ENCODE measurements around the gene SLC1A5. TPM values are rescaled to one million over a fixed set of nuclear protein-coding genes. Genes with fewer than 3 reads are reported as not detected.
A peak's percentile ranks its signal among the peaks of the same experiment; 100 is the strongest.

The SLC1A5 gene
- total and polyA plus RNA-seq, 8 donors = 67.2 to 172 (median 83.8) TPM

DNA sequence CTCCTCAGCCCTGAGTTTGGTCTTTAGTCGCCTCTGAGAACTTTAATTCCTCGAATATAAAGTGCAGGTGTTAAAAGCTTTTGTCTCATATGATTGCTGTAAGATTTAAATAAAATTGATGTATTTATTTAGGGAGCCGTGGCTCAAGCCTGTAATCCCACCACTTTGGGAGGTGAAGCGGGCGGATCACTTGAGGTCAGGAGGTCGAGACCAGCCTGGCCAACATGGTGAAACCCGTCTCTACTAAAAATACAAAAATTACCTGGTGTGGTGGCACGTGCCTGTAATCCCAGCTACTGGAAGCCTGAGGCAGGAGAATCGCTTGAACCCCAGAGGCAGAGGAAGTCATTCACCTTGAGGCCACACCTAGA, 559 bp upstream of the SLC1A5 start:
- ATAC-seq = no peak
- Histone ChIP-seq H3K4me3 (peak overlapping the region in 1 of 2 donors; percentile 91), H3K27me3 (no peaks in the 10 kb centered on the region), H3K4me1 (peaks cover 22 to 38% of the 10 kb centered on the region in 2 donors), H3K27ac (peak overlapping the region in 1 of 2 donors; percentile 85), H3K36me3 (peaks cover 0 to 2% of the 10 kb centered on the region in 2 donors), H3K9me3 (no peaks in the 10 kb centered on the region)
- TF ChIP-seq, protein P1, sequence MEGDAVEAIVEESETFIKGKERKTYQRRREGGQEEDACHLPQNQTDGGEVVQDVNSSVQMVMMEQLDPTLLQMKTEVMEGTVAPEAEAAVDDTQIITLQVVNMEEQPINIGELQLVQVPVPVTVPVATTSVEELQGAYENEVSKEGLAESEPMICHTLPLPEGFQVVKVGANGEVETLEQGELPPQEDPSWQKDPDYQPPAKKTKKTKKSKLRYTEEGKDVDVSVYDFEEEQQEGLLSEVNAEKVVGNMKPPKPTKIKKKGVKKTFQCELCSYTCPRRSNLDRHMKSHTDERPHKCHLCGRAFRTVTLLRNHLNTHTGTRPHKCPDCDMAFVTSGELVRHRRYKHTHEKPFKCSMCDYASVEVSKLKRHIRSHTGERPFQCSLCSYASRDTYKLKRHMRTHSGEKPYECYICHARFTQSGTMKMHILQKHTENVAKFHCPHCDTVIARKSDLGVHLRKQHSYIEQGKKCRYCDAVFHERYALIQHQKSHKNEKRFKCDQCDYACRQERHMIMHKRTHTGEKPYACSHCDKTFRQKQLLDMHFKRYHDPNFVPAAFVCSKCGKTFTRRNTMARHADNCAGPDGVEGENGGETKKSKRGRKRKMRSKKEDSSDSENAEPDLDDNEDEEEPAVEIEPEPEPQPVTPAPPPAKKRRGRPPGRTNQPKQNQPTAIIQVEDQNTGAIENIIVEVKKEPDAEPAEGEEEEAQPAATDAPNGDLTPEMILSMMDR (IDR thresholded peaks at IDR 0.05) = no peak
- intact Hi-C loops (cut with DNase I) = no loop called here
- no peak for DNase-seq

DNA sequence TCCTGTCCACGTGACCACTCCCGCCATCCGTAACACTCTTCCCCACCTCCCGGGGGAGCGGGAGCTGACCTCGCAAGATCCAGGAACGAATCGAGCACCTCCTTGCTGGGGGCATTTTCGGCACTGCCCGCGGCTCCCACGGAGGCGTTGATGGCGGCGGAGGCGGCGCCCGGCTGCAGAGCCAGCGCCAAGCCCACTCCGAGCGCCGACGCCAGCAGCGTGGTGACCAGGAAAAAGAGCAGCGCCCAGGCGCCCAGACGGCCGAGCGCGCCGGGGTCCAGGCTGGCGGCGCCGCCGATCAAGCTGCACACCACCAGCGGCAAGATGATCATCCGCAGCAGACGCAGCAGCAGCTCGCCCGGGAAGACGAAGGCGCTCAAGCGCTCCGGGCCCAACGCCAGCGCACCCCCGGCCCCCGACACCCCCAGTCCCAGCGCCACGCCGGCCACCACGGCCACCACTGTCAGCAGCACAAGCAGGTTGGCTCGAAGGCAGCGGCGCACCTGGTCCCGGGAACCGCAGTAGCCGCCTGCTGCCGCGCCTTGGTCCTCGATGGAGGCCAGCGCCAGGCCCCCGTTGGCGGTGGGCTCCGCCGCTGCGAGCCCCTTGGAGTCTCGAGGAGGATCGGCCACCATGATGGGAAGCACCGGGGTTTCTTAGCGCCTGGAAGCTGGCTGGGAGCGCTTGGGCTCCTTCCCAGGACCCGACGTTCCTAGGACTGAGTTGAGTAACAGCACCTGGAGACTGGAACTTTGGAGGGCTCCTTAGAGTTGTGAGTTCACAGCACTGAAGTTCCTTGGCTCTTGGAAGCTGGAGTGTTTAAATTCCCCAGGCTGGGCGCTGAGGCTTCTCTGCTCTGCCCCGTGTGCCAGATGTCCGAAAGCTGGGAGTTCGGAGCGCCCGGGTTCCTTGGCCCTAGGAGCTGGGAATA, 798 bp downstream of the SLC1A5 start:
- ATAC-seq = peak; percentile 28
- Histone ChIP-seq H3K27ac (peak overlapping the region; percentile 85 to 93), H3K36me3 (peaks cover 0 to 14% of the 10 kb centered on the region in 2 donors), H3K4me3 (peak overlapping the region; percentile 65 to 91), H3K4me1 (peaks cover 25 to 45% of the 10 kb centered on the region in 2 donors), H3K27me3 (no peaks in the 10 kb centered on the region), H3K9me3 (no peaks in the 10 kb centered on the region)
- TF ChIP-seq, protein P1 (IDR thresholded peaks at IDR 0.05) = no peak
- peak; percentile 47 to 91 (median 66) for DNase-seq
- intact Hi-C loops (cut with DNase I) = no loop called here

DNA sequence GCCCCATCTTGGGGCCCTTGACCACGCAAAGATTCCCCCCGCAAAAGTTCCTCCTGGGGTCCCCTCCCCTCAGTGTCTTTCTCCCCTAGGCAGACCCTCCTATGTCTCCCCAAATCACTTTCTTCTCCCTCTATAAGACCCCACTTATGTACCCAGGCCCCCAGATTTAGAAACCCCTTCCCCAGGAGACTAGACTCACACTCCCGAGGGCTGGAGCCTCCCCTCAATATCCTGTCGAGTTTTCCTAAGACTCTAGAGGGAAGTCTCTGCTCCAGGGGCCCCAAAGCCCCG, 1.4 kb downstream of the SLC1A5 start:
- H3K27ac ChIP-seq = peak overlapping the region; percentile 85 to 93
- DNase-seq = no peak
- peak overlapping the region; percentile 65 to 91 for H3K4me3 ChIP-seq
- intact Hi-C loops (cut with DNase I) = no loop called here
- peaks cover 25 to 45% of the 10 kb centered on the region in 2 donors for H3K4me1 ChIP-seq
- ATAC-seq = no peak
- H3K9me3 ChIP-seq = no peaks in the 10 kb centered on the region
- TF ChIP-seq, protein P1 (IDR thresholded peaks at IDR 0.05) = no peak
- peaks cover 0 to 20% of the 10 kb centered on the region in 2 donors for H3K36me3 ChIP-seq
- H3K27me3 ChIP-seq = no peaks in the 10 kb centered on the region

DNA sequence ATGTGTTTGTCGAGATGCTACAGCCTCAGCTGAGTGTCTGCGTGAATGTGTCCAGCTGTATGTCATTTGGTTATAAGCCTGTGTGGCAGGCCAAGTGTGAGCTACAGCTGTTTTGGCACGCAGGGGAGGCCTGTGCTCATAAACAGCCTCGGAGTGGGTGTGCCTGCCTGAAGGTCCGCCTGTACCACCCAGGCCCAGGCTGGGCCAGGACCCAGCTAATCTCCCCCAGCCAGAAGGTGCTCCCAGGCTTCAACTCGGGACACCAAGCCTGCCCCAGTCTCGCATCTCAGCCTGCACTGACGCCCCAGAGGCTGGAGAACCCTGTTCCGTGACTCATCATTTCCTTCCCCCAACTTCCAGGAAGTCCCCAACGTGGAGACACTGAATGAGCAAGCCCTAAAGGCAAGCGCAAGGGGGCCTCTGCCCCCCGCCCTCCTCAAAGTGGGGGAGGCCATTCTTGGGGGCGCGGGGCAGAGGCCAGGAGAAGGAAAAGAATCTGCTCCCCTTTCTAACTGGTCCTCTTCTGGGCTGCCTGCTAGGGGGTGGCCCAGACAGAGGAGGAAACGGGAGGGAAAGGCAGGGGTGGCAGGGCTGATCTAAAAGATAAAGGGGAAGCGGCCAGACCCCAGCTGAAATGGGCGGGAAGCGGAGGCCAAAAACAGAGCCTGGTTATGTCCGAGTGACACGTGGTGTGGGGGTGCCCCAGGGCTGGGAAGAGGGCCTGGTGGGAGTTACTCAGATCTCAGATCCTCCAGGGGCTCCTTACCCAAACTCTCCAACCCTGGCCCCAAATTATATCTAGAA, 2.0 kb downstream of the SLC1A5 start:
- H3K4me3 ChIP-seq = peak overlapping the region; percentile 65 to 91
- peak overlapping the region; percentile 85 to 93 for H3K27ac ChIP-seq
- DNase-seq (peak; percentile 80 to 97 (median 92)), ATAC-seq (peak; percentile 51)
- no peaks in the 10 kb centered on the region for H3K9me3 ChIP-seq
- H3K4me1 ChIP-seq = peaks cover 25 to 45% of the 10 kb centered on the region in 2 donors
- peaks cover 0 to 26% of the 10 kb centered on the region in 2 donors for H3K36me3 ChIP-seq
- intact Hi-C loops (cut with DNase I) = no loop called here
- no peaks in the 10 kb centered on the region for H3K27me3 ChIP-seq
- TF ChIP-seq, protein P1 (IDR thresholded peaks at IDR 0.05) = no peak

DNA sequence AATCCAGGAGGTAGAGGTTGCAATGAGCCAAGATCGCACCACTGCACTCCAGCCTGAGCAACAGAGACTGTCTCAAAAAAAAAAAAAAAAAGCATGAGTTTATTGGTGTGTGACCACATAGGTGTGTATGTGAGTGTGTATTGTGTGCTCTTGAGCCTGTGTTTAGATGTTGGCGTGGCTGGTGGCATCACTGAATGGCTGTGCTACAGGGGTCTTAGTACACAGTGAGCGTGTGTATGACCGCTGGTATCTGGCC, 2.5 kb downstream of the SLC1A5 start:
- ATAC-seq (no peak), DNase-seq (no peak)
- Histone ChIP-seq H3K4me1 (peaks cover 25 to 45% of the 10 kb centered on the region in 2 donors), H3K27me3 (no peaks in the 10 kb centered on the region), H3K36me3 (peaks cover 0 to 31% of the 10 kb centered on the region in 2 donors), H3K4me3 (peak overlapping the region; percentile 65 to 91), H3K9me3 (no peaks in the 10 kb centered on the region), H3K27ac (peak overlapping the region; percentile 85 to 93)
- TF ChIP-seq, protein P1 (IDR thresholded peaks at IDR 0.05) = no peak
- intact Hi-C loops (cut with DNase I) = no loop called here

All from left lung (tissue), 10 donors.